ENCODE results near the gene MRNIP.

DNA sequence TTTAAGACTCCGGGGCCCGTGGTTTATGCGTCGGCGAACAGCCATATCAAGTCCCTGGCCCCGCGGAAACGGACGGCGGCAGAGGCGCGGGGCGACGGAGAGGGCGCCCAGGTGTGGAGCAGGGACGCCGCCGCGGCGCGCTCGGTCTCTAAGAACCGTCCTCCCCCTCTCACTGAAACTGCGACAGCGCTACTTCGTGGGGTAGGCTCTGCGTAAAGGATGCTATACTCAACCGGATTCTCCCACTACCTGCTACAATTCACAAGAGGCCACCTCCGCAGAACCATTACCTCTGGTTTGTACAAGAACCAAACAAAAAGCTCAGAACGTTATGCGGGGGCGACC lies 404 bp downstream of the MRNIP start:
- peak; percentile 19 for TF ChIP-seq CTCF (IDR thresholded peaks at IDR 0.05; ENCODE audit: low read depth, low read length, poor library complexity, severe bottlenecking)
- TF ChIP-seq EZH2phosphoT487 (IDR thresholded peaks at IDR 0.05; ENCODE audit: borderline replicate concordance, low read length): no peak
